Measurements from ENCODE around the gene MZF1. TPM values are rescaled to one million over a fixed set of nuclear protein-coding genes. Genes with fewer than 3 reads are reported as not detected.

Gene MZF1
- total and polyA plus RNA-seq, 9 of the 15 experiments (the other 6 are each of a cell fraction or from before 2014, with no cell fraction given) = 0.31 to 29.3 (median 11.5) TPM

DNA sequence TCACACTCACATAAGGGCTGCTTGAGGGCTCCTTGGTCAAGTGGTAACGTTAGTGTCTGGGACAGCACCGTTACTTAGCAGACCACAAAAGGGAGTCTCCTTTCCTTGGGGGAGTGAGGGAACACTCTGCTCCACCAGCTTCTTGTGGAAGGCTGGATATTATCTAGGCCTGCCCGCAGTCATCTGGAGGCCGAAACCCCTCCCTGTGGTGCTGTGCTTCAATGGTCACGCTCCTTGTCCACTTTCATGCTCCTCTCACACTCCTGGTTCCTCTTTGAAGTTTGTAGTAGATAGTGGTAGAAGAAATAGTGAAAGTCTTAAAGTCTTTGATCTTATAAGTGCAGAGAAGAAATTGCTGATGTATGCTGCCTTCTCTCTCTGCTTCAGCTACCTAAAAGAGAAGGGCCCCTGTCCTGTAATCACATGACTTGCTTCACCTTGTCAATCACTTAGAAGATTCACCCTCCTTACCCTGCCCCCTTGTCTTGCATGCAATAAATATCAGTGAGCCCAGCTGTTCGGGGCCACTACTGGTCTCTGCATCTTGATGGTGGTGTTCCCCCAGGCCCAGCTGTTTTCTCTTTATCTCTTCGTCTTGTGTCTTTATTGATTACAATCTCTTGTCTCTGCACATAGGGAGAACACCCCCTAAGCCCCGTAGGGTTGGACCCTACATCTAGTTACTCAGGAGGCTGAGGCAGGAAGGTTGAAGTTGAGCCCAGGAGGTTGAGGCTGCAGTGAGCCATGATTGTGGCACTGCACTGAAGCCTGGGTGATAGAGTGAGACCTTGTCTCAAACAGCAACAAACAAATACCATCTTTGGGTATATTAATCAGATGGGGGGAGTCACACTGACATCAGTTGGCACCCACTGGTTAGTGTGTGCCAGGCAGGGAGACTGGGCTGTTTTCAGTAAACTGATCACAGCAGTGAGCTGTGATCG is 11.6 kb upstream of the MZF1 start (continued):
- TF ChIP-seq, protein P1, sequence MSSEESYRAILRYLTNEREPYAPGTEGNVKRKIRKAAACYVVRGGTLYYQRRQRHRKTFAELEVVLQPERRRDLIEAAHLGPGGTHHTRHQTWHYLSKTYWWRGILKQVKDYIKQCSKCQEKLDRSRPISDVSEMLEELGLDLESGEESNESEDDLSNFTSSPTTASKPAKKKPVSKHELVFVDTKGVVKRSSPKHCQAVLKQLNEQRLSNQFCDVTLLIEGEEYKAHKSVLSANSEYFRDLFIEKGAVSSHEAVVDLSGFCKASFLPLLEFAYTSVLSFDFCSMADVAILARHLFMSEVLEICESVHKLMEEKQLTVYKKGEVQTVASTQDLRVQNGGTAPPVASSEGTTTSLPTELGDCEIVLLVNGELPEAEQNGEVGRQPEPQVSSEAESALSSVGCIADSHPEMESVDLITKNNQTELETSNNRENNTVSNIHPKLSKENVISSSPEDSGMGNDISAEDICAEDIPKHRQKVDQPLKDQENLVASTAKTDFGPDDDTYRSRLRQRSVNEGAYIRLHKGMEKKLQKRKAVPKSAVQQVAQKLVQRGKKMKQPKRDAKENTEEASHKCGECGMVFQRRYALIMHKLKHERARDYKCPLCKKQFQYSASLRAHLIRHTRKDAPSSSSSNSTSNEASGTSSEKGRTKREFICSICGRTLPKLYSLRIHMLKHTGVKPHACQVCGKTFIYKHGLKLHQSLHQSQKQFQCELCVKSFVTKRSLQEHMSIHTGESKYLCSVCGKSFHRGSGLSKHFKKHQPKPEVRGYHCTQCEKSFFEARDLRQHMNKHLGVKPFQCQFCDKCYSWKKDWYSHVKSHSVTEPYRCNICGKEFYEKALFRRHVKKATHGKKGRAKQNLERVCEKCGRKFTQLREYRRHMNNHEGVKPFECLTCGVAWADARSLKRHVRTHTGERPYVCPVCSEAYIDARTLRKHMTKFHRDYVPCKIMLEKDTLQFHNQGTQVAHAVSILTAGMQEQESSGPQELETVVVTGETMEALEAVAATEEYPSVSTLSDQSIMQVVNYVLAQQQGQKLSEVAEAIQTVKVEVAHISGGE (CRISPR knock-in tag; IDR thresholded peaks at IDR 0.05) = peak in 1 of 3 experiments; percentile 91; a peak in 2 of 6 replicates
- TF ChIP-seq, protein P2, sequence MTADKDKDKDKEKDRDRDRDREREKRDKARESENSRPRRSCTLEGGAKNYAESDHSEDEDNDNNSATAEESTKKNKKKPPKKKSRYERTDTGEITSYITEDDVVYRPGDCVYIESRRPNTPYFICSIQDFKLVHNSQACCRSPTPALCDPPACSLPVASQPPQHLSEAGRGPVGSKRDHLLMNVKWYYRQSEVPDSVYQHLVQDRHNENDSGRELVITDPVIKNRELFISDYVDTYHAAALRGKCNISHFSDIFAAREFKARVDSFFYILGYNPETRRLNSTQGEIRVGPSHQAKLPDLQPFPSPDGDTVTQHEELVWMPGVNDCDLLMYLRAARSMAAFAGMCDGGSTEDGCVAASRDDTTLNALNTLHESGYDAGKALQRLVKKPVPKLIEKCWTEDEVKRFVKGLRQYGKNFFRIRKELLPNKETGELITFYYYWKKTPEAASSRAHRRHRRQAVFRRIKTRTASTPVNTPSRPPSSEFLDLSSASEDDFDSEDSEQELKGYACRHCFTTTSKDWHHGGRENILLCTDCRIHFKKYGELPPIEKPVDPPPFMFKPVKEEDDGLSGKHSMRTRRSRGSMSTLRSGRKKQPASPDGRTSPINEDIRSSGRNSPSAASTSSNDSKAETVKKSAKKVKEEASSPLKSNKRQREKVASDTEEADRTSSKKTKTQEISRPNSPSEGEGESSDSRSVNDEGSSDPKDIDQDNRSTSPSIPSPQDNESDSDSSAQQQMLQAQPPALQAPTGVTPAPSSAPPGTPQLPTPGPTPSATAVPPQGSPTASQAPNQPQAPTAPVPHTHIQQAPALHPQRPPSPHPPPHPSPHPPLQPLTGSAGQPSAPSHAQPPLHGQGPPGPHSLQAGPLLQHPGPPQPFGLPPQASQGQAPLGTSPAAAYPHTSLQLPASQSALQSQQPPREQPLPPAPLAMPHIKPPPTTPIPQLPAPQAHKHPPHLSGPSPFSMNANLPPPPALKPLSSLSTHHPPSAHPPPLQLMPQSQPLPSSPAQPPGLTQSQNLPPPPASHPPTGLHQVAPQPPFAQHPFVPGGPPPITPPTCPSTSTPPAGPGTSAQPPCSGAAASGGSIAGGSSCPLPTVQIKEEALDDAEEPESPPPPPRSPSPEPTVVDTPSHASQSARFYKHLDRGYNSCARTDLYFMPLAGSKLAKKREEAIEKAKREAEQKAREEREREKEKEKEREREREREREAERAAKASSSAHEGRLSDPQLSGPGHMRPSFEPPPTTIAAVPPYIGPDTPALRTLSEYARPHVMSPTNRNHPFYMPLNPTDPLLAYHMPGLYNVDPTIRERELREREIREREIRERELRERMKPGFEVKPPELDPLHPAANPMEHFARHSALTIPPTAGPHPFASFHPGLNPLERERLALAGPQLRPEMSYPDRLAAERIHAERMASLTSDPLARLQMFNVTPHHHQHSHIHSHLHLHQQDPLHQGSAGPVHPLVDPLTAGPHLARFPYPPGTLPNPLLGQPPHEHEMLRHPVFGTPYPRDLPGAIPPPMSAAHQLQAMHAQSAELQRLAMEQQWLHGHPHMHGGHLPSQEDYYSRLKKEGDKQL (CRISPR knock-in tag; IDR thresholded peaks at IDR 0.05; ENCODE audit: borderline replicate concordance) = no peak
- TF ChIP-seq CCAR2 (IDR thresholded peaks at IDR 0.05; ENCODE audit: low read depth, low read length) (no peak), EGR1 (conservative IDR thresholded peaks at IDR 0.05) (no peak), ZNF121 (CRISPR knock-in tag; conservative IDR thresholded peaks at IDR 0.05) (no peak), BHLHE40 (IDR thresholded peaks at IDR 0.05; ENCODE audit: low read length) (peak; percentile 82), DMBX1 (CRISPR knock-in tag; IDR thresholded peaks at IDR 0.05; ENCODE audit: borderline replicate concordance) (0 out of 2 replicates have a peak, but pooled peaks have one; percentile 31), L3MBTL2 (IDR thresholded peaks at IDR 0.05) (peak; percentile 80)
- TF ChIP-seq, protein P3, sequence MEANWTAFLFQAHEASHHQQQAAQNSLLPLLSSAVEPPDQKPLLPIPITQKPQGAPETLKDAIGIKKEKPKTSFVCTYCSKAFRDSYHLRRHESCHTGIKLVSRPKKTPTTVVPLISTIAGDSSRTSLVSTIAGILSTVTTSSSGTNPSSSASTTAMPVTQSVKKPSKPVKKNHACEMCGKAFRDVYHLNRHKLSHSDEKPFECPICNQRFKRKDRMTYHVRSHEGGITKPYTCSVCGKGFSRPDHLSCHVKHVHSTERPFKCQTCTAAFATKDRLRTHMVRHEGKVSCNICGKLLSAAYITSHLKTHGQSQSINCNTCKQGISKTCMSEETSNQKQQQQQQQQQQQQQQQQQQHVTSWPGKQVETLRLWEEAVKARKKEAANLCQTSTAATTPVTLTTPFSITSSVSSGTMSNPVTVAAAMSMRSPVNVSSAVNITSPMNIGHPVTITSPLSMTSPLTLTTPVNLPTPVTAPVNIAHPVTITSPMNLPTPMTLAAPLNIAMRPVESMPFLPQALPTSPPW (CRISPR knock-in tag; IDR thresholded peaks at IDR 0.05) = peak; percentile 81
- TF ChIP-seq, protein P4, sequence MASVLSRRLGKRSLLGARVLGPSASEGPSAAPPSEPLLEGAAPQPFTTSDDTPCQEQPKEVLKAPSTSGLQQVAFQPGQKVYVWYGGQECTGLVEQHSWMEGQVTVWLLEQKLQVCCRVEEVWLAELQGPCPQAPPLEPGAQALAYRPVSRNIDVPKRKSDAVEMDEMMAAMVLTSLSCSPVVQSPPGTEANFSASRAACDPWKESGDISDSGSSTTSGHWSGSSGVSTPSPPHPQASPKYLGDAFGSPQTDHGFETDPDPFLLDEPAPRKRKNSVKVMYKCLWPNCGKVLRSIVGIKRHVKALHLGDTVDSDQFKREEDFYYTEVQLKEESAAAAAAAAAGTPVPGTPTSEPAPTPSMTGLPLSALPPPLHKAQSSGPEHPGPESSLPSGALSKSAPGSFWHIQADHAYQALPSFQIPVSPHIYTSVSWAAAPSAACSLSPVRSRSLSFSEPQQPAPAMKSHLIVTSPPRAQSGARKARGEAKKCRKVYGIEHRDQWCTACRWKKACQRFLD (CRISPR knock-in tag; IDR thresholded peaks at IDR 0.05) = peak; percentile 74; the same call in 1 of the 2 replicates
- TF ChIP-seq, protein P5, sequence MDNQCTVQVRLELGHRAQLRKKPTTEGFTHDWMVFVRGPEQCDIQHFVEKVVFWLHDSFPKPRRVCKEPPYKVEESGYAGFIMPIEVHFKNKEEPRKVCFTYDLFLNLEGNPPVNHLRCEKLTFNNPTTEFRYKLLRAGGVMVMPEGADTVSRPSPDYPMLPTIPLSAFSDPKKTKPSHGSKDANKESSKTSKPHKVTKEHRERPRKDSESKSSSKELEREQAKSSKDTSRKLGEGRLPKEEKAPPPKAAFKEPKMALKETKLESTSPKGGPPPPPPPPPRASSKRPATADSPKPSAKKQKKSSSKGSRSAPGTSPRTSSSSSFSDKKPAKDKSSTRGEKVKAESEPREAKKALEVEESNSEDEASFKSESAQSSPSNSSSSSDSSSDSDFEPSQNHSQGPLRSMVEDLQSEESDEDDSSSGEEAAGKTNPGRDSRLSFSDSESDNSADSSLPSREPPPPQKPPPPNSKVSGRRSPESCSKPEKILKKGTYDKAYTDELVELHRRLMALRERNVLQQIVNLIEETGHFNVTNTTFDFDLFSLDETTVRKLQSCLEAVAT (IDR thresholded peaks at IDR 0.05) = peak in 1 of 2 experiments; percentile 87; a peak in 2 of 4 replicates

Measured in K562 (cell line).